Measurements from ENCODE around the gene KRT26.

The KRT26 gene

GRCh38 chr17:40791787-40792436 is 19.9 kb upstream of the KRT26 start:
- peak; percentile 64 for FAIRE-seq
- TF ChIP-seq TAF1 (IDR thresholded peaks at IDR 0.05; ENCODE audit: borderline replicate concordance, low read depth, low read length) (no peak), POLR2AphosphoS5 (IDR thresholded peaks at IDR 0.05; ENCODE audit: low read depth, low read length) (no peak), POLR2A (IDR thresholded peaks at IDR 0.05; ENCODE audit: low read depth, low read length) (no peak)
- no peak for DNase-seq (ENCODE audit: insufficient read length)

DNA sequence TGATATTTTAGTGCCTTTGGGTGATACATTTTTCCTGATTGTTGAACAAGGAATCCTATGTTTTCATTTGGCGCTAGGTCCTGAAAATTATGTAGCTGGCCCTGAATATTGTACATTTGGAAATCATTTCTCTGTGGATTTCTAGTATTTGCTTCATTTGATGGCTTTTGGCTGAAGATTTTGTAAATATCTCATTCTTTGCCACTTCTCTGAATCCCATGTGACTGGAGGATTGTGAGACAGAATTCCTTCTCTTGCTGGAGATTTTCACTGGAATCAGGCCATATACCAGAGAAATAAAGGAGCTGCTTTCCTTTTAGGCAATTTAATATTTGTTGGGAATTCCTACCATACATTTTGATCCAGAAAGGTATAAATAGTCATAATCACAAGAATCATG is 19.1 kb upstream of the KRT26 start:
- TF ChIP-seq POLR2A (IDR thresholded peaks at IDR 0.05; ENCODE audit: low read depth, low read length), result no peak
- no peak for FAIRE-seq
- no peak for DNase-seq (ENCODE audit: insufficient read length)

GRCh38 chr17:40782450-40782849 is 10.4 kb upstream of the KRT26 start, which contains the start of gene KRT27:
Gene KRT27, minus strand, starts transcription at chr17:40782550. Its CDS starts 57 bp downstream, at chr17:40782493.
- no peak for FAIRE-seq
- TF ChIP-seq POLR2AphosphoS5 (IDR thresholded peaks at IDR 0.05; ENCODE audit: low read depth, low read length), result no peak
- no peak for TF ChIP-seq POLR2A (IDR thresholded peaks at IDR 0.05; ENCODE audit: low read depth, low read length)
- TF ChIP-seq TAF1 (IDR thresholded peaks at IDR 0.05; ENCODE audit: borderline replicate concordance, low read depth, low read length), result no peak
- DNase-seq (ENCODE audit: insufficient read length), result no peak

DNA sequence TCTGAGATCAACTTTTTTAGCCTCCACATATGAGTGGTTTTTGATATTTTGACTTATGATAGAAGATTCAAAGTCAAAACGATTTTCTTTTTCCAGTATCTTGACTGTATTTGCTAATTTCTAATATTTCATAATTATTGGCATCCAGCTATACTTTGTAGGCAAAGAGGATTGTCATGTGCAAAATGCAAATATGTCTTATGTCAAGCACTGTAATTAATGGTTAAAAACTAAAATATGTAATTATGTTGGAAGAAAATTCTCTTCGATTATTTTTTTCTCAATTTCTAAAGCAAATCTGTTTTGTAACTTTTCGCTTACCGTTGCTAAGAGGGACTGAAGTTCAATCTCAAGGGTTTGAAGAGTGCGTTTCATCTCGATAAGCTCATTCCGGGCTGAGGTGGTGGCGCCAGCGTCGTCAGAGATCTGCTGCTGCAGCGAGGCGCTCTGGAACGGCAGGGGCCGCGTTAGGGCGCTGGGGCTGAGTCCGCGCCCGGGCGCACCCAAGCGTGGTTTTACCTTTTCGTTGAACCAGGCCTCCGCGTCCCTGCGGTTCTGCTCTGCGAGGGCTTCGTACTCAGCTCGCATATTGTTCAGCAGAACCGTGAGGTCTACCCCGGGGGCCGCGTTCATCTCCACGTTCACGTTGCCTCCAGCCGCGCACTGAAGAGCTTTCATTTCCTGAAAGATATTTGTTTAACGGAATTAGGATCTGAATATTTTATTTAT is 7.3 kb upstream of the KRT26 start:
- no peak for DNase-seq (ENCODE audit: insufficient read length)
- TF ChIP-seq POLR2A (IDR thresholded peaks at IDR 0.05; ENCODE audit: low read depth, low read length), result no peak
- no peak for TF ChIP-seq TAF1 (IDR thresholded peaks at IDR 0.05; ENCODE audit: borderline replicate concordance, low read depth, low read length)
- no peak for TF ChIP-seq POLR2AphosphoS5 (IDR thresholded peaks at IDR 0.05; ENCODE audit: low read depth, low read length)
- FAIRE-seq, result no peak

DNA sequence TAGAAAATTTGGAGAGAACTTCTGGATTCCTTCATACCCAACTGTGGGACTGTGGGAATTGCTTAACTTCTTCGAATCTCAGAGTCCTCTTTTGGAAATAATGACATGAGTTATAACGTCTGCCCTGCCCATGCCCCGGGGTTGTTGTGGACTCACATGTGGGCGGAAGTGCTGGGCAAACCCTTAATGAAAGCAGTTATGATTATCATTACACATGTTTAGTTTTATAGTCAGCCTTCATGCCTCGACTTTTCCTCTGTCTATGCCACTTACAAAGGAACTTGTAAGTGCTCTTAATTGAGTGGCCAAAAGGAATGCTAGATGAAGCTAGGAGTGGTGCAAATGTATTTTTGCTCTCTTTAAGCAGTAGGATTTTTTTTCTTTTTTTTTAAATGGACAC is 6.5 kb upstream of the KRT26 start:
- TF ChIP-seq TAF1 (IDR thresholded peaks at IDR 0.05; ENCODE audit: borderline replicate concordance, low read depth, low read length) (no peak), POLR2AphosphoS5 (IDR thresholded peaks at IDR 0.05; ENCODE audit: low read depth, low read length) (no peak), POLR2A (IDR thresholded peaks at IDR 0.05; ENCODE audit: low read depth, low read length) (no peak)
- FAIRE-seq (no peak), DNase-seq (ENCODE audit: insufficient read length) (no peak)

- FAIRE-seq (no peak), DNase-seq (ENCODE audit: insufficient read length) (no peak)
- TF ChIP-seq POLR2AphosphoS5 (IDR thresholded peaks at IDR 0.05; ENCODE audit: low read depth, low read length) (no peak), TAF1 (IDR thresholded peaks at IDR 0.05; ENCODE audit: borderline replicate concordance, low read depth, low read length) (no peak), POLR2A (IDR thresholded peaks at IDR 0.05; ENCODE audit: low read depth, low read length) (no peak)
Observed at GRCh38 chr17:40777971-40778370, 6.0 kb upstream of the KRT26 start.

DNA sequence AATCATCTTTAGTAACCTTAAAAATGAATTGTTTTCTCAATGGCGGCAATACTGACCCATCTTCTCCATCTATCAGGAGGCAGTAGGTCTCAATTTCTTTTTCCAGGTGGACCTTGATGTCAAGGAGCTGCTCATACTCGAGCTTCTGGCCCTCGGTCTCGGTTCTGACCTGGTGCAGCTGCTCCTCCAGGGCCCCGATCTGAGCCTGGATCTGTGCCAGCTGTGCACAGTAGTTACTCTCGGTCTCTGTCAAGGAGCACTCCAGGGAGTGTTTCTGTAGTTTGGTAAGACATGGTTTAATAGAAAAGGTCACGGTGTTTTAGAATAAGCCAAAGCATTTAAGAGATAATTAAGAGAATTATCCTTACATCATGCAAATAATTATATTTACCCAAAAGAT is 5.5 kb upstream of the KRT26 start:
- DNase-seq (ENCODE audit: insufficient read length) (no peak), FAIRE-seq (no peak)
- TF ChIP-seq POLR2A (IDR thresholded peaks at IDR 0.05; ENCODE audit: low read depth, low read length) (no peak), TAF1 (IDR thresholded peaks at IDR 0.05; ENCODE audit: borderline replicate concordance, low read depth, low read length) (no peak), POLR2AphosphoS5 (IDR thresholded peaks at IDR 0.05; ENCODE audit: low read depth, low read length) (no peak)

GRCh38 chr17:40775945-40776344 is 3.9 kb upstream of the KRT26 start:
- TF ChIP-seq TAF1 (IDR thresholded peaks at IDR 0.05; ENCODE audit: borderline replicate concordance, low read depth, low read length) (no peak), POLR2A (IDR thresholded peaks at IDR 0.05; ENCODE audit: low read depth, low read length) (no peak), POLR2AphosphoS5 (IDR thresholded peaks at IDR 0.05; ENCODE audit: low read depth, low read length) (no peak)
- FAIRE-seq, result no peak
- DNase-seq (ENCODE audit: insufficient read length), result no peak

GRCh38 chr17:40765657-40766056 is 6.3 kb downstream of the KRT26 start:
- no peak for FAIRE-seq
- no peak for DNase-seq (ENCODE audit: insufficient read length)
- TF ChIP-seq POLR2AphosphoS5 (IDR thresholded peaks at IDR 0.05; ENCODE audit: low read depth, low read length) (no peak), TAF1 (IDR thresholded peaks at IDR 0.05; ENCODE audit: borderline replicate concordance, low read depth, low read length) (no peak), POLR2A (IDR thresholded peaks at IDR 0.05; ENCODE audit: low read depth, low read length) (no peak)

GRCh38 chr17:40763752-40764151 is 8.2 kb downstream of the KRT26 start:
- DNase-seq (ENCODE audit: insufficient read length) (no peak), FAIRE-seq (no peak)
- TF ChIP-seq POLR2AphosphoS5 (IDR thresholded peaks at IDR 0.05; ENCODE audit: low read depth, low read length) (no peak), TAF1 (IDR thresholded peaks at IDR 0.05; ENCODE audit: borderline replicate concordance, low read depth, low read length) (no peak), POLR2A (IDR thresholded peaks at IDR 0.05; ENCODE audit: low read depth, low read length) (no peak)

- no peak for FAIRE-seq
- TF ChIP-seq POLR2A (IDR thresholded peaks at IDR 0.05; ENCODE audit: low read depth, low read length) (no peak), POLR2AphosphoS5 (IDR thresholded peaks at IDR 0.05; ENCODE audit: low read depth, low read length) (no peak), TAF1 (IDR thresholded peaks at IDR 0.05; ENCODE audit: borderline replicate concordance, low read depth, low read length) (no peak)
- DNase-seq (ENCODE audit: insufficient read length), result no peak
Observed at GRCh38 chr17:40760105-40761016, 11.6 kb downstream of the KRT26 start.
